Cardiac muscle cell (in vitro differentiated cells and primary cell): ENCODE measurements around the gene ZNF92. TPM values are rescaled to one million over a fixed set of nuclear protein-coding genes. Genes with fewer than 3 reads are reported as not detected.

Experiments
- DNase-seq, 2 donors: peaks; one replicate each; pipeline versions ENCODE4 v3.0.0 to v3.0.0-alpha.2; 2010 to 2017; ENCODE audit warnings: low read depth in 1 of 2, low spot score in 1 of 2
- H3K27ac ChIP-seq: fragments of 200-600 bp; sonication (generic); 2 replicates; pipeline ENCODE4 v1.5.1; 2016
- H3K27me3 ChIP-seq: fragments of 200-600 bp; sonication (generic); 2 replicates; pipeline ENCODE4 v1.6.0; 2016; ENCODE audit warnings: control low read depth
- H3K36me3 ChIP-seq: fragments of 200-600 bp; sonication (generic); 2 replicates; pipeline ENCODE4 v1.5.1; 2016; ENCODE audit warnings: control low read depth
- H3K4me1 ChIP-seq: fragments of 200-600 bp; sonication (generic); 2 replicates; pipeline ENCODE4 v1.8.1; 2017; ENCODE audit warnings: low read depth, mild to moderate bottlenecking, mixed run types
- H3K4me3 ChIP-seq: fragments of 200-600 bp; sonication (generic); 2 replicates; pipeline ENCODE4 v1.5.1; 2016; ENCODE audit warnings: mild to moderate bottlenecking
- H3K9me3 ChIP-seq: fragments of 200-600 bp; sonication (generic); 2 replicates; pipeline ENCODE4 v1.5.1; 2017; ENCODE audit warnings: low read depth, mild to moderate bottlenecking, control low read depth
- CTCF ChIP-seq: IDR thresholded peaks from 2 replicates; pipeline ENCODE4 v1.5.1; 2012; ENCODE audit warnings: low read depth, mild to moderate bottlenecking, low read length
- polyA plus RNA-seq: library from polyadenylated mRNA; unstranded; fragments of >200 nt; fragmentation: Nextera tagmentation; extraction: Ambion mirVana; gene quantifications from 2 replicates; pipeline ENCODE4 v1.2.1, GENCODE V29; 2016
- total RNA-seq: library from RNA; depleted of rRNA; stranded (reverse); fragments of >200 nt; gene quantifications from 2 replicates; pipeline ENCODE4 v1.2.3, GENCODE V29; 2016

ZNF92 gene
- total and polyA plus RNA-seq, 2 experiments from 2014 or later, result 8.3 to 9.4 TPM

DNA sequence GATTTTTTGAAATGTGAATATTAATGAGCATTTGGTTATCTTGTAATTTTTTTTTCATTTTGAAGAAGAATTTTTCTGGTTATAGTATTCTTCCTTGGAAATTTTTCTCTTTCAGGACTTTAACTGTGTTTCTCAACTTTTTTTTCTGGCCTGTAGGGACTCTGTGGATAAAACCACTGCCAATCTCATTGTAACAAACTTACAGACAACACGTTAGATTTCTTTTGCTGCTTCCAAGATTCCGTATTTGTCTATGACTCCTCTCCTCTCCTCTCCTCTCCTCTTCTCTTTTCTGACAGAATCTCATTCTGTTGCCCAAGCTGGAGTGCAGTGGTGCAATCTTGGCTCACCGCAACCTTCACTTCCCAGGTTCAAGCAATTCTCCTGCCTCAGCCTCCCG is 19.4 kb upstream of the ZNF92 start:
- no peak overlapping the region for H3K27ac ChIP-seq
- no peaks in the 10 kb centered on the region for H3K27me3 ChIP-seq
- H3K4me1 ChIP-seq, result no peaks in the 10 kb centered on the region
- no peaks in the 10 kb centered on the region for H3K36me3 ChIP-seq
- no peaks in the 10 kb centered on the region for H3K9me3 ChIP-seq
- no peak overlapping the region for H3K4me3 ChIP-seq
- no peak for TF ChIP-seq CTCF
- DNase-seq, result no peak

DNA sequence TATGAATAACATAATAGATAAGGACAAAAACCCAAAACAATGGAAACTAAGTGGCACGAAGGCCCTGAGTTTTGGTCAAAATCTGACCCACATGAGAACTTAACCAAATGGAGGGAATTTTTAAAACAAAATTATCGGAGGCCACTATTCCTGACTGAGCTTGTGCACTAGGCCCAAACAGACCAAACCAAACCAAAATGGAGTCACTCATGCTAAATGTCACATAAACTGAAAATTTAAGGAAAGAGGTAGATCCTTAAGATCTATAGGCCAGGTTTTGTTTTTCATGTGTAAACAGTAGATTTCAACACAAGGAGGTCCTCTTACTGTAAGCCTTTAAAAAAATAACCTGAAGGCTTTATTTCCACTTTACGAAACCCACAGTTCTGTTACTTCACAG is 3.8 kb upstream of the ZNF92 start:
- DNase-seq, result no peak
- H3K27ac ChIP-seq, result no peak overlapping the region
- H3K4me1 ChIP-seq, result no peaks in the 10 kb centered on the region
- no peaks in the 10 kb centered on the region for H3K27me3 ChIP-seq
- no peak overlapping the region for H3K4me3 ChIP-seq
- no peaks in the 10 kb centered on the region for H3K9me3 ChIP-seq
- no peaks in the 10 kb centered on the region for H3K36me3 ChIP-seq
- no peak for TF ChIP-seq CTCF

DNA sequence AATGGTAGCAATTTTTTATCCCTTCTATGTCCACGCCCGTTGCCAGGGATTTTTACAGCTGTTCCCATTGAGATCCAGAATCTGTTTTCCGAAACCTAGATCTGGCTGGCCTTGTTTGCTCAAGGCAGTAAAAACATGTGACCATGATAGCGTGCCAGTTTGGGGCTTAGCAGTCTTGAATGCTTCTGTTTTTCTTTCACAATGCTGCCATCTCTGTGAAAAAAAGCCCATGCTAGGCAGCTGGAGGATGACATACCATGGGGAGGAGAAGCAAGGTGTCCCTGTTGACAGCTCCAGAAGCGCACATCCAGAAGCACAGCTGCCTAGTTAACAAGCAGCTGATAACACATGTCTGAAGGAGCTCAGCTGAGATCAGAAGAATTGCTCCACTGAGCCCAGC is 2.2 kb upstream of the ZNF92 start:
- no peak for TF ChIP-seq CTCF
- DNase-seq, result peak in 1 of 2 donors; percentile 11
- no peak overlapping the region for H3K4me3 ChIP-seq
- H3K27ac ChIP-seq, result no peak overlapping the region
- H3K27me3 ChIP-seq, result no peaks in the 10 kb centered on the region
- peaks cover 2% of the 10 kb centered on the region for H3K36me3 ChIP-seq
- H3K9me3 ChIP-seq, result no peaks in the 10 kb centered on the region
- H3K4me1 ChIP-seq, result no peaks in the 10 kb centered on the region

GRCh38 chr7:65379318-65379717 is 5.7 kb downstream of the ZNF92 start:
- no peak overlapping the region for H3K4me3 ChIP-seq
- no peaks in the 10 kb centered on the region for H3K27me3 ChIP-seq
- peaks cover 4% of the 10 kb centered on the region for H3K36me3 ChIP-seq
- TF ChIP-seq CTCF, result no peak
- peak; percentile 41 to 62 for DNase-seq
- no peaks in the 10 kb centered on the region for H3K9me3 ChIP-seq
- peak overlapping the region; percentile 70 for H3K27ac ChIP-seq
- H3K4me1 ChIP-seq, result peaks cover 19% of the 10 kb centered on the region

DNA sequence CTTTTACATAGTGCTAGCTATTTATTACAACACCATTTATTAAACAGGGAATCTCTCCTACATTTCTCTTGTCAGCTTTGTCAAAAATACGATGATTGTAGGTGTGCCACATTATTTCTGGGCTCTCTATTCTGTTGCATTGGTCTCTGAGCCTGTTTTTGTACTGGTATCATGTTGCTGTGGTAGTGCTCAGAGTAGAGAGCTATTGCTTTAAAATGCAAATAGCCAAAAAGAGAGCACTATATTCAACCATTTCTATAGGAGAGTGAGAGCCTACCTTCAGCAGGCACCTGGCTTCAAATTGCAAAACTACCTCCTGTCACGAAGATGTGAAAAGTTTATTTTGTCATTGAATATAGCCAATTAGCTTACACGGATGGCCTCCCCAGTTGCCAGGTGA is 8.1 kb downstream of the ZNF92 start:
- Histone ChIP-seq H3K27ac (no peak overlapping the region), H3K4me3 (no peak overlapping the region), H3K9me3 (no peaks in the 10 kb centered on the region), H3K4me1 (peaks cover 19% of the 10 kb centered on the region), H3K36me3 (no peaks in the 10 kb centered on the region), H3K27me3 (no peaks in the 10 kb centered on the region)
- no peak for TF ChIP-seq CTCF
- DNase-seq, result no peak

GRCh38 chr7:65382452-65382851 is 8.8 kb downstream of the ZNF92 start:
- Histone ChIP-seq H3K9me3 (no peaks in the 10 kb centered on the region), H3K27ac (peak overlapping the region; percentile 22), H3K4me3 (no peak overlapping the region), H3K36me3 (peaks cover 1% of the 10 kb centered on the region), H3K27me3 (no peaks in the 10 kb centered on the region), H3K4me1 (peaks cover 19% of the 10 kb centered on the region)
- TF ChIP-seq CTCF, result no peak
- no peak for DNase-seq
